H9 (cell line): ENCODE measurements around the gene FEM1B. TPM values are rescaled to one million over a fixed set of nuclear protein-coding genes. Genes with fewer than 3 reads are reported as not detected.

ENCODE experiments used
- DNase-seq: peaks from one replicate; pipeline ENCODE4 v3.0.0-alpha.2; 2017
- H2AFZ ChIP-seq: one replicate; pipeline ENCODE4 v1.6.1; 2013; ENCODE audit warnings: mild to moderate bottlenecking, low read length, control low read depth, moderate library complexity
- H2AK5ac ChIP-seq: 2 replicates; pipeline ENCODE4 v1.6.1; 2013; ENCODE audit warnings: low read length, control low read depth, mixed read lengths; ENCODE audit not compliant: insufficient read length
- H2BK120ac ChIP-seq: one replicate; pipeline ENCODE4 v1.6.1; 2013; ENCODE audit warnings: low read depth, mild to moderate bottlenecking, low read length, control low read depth, inconsistent platforms; ENCODE audit not compliant: poor library complexity, severe bottlenecking
- H2BK12ac ChIP-seq: 2 replicates; pipeline ENCODE4 v1.6.1; 2013; ENCODE audit warnings: low read length, control low read depth, mixed read lengths, low read depth; ENCODE audit not compliant: insufficient read length
- H2BK15ac ChIP-seq: 2 replicates; pipeline ENCODE4 v1.6.1; 2013; ENCODE audit warnings: low read depth, low read length, control low read depth
- H2BK20ac ChIP-seq: one replicate; pipeline ENCODE4 v1.6.1; 2013; ENCODE audit warnings: low read depth, mild to moderate bottlenecking, low read length, control low read depth, inconsistent platforms; ENCODE audit not compliant: poor library complexity, severe bottlenecking
- H2BK5ac ChIP-seq: 2 replicates; pipeline ENCODE4 v1.6.1; 2013; ENCODE audit warnings: low read length, control low read depth, mixed read lengths; ENCODE audit not compliant: insufficient read length
- H3K14ac ChIP-seq: 2 replicates; pipeline ENCODE4 v1.6.1; 2013; ENCODE audit warnings: low read length, control low read depth; ENCODE audit not compliant: insufficient read depth
- H3K18ac ChIP-seq: 2 replicates; pipeline ENCODE4 v1.6.1; 2013; ENCODE audit warnings: low read depth, mild to moderate bottlenecking, mixed read lengths, low read length, control low read depth; ENCODE audit not compliant: insufficient read length
- H3K23ac ChIP-seq: 2 replicates; pipeline ENCODE4 v1.6.1; 2013; ENCODE audit warnings: low read length, control low read depth, mixed read lengths, low read depth; ENCODE audit not compliant: insufficient read length
- H3K23me2 ChIP-seq: 2 replicates; pipeline ENCODE4 v1.6.1; 2013; ENCODE audit warnings: low read depth, mild to moderate bottlenecking, mixed read lengths, low read length, control low read depth; ENCODE audit not compliant: insufficient read length, poor library complexity, severe bottlenecking
- H3K27ac ChIP-seq: 2 replicates; pipeline ENCODE4 v1.5.1; 2013; ENCODE audit warnings: low read length, control low read depth, mixed read lengths, low read depth; ENCODE audit not compliant: insufficient read length
- H3K27me3 ChIP-seq: 2 replicates; pipeline ENCODE4 v1.6.1; 2013; ENCODE audit warnings: low read length, control low read depth, inconsistent platforms; ENCODE audit not compliant: insufficient read depth
- H3K4ac ChIP-seq: 2 replicates; pipeline ENCODE4 v1.6.1; 2013; ENCODE audit warnings: low read depth, mild to moderate bottlenecking, control low read depth, inconsistent platforms, low read length, moderate library complexity
- H3K4me1 ChIP-seq: 2 replicates; pipeline ENCODE4 v1.6.1; 2013; ENCODE audit warnings: low read length, control low read depth, inconsistent platforms; ENCODE audit not compliant: insufficient read depth
- H3K4me2 ChIP-seq: 2 replicates; pipeline ENCODE4 v1.6.1; 2013; ENCODE audit warnings: low read length, control low read depth, mixed read lengths; ENCODE audit not compliant: insufficient read length, insufficient read depth
- H3K56ac ChIP-seq: 2 replicates; pipeline ENCODE4 v1.6.1; 2013; ENCODE audit warnings: low read depth, mild to moderate bottlenecking, mixed read lengths, low read length, control low read depth; ENCODE audit not compliant: insufficient read length
- H3K79me1 ChIP-seq: 2 replicates; pipeline ENCODE4 v1.6.1; 2013; ENCODE audit warnings: low read depth, mild to moderate bottlenecking, moderate library complexity, low read length, control low read depth, inconsistent platforms; ENCODE audit not compliant: insufficient read depth, poor library complexity, severe bottlenecking
- H3K79me2 ChIP-seq: 2 replicates; pipeline ENCODE4 v1.6.1; 2013; ENCODE audit warnings: low read length, control low read depth, inconsistent platforms; ENCODE audit not compliant: insufficient read depth
- H3K9ac ChIP-seq: 2 replicates; pipeline ENCODE4 v1.6.1; 2013; ENCODE audit warnings: low read length, control low read depth, mixed read lengths; ENCODE audit not compliant: insufficient read length; ENCODE audit errors: extremely low read depth
- H3K9me3 ChIP-seq: one replicate; pipeline ENCODE4 v1.6.1; 2013; ENCODE audit warnings: low read depth, low read length, inconsistent platforms; ENCODE audit not compliant: control insufficient read depth
- H3T11ph ChIP-seq: one replicate; pipeline ENCODE4 v1.6.1; 2013; ENCODE audit warnings: mild to moderate bottlenecking, low read length, control low read depth, inconsistent platforms
- H4K20me1 ChIP-seq: one replicate; pipeline ENCODE4 v1.6.1; 2013; ENCODE audit not compliant: control insufficient read depth, insufficient read length, insufficient read depth
- H4K5ac ChIP-seq: 2 replicates; pipeline ENCODE4 v1.6.1; 2013; ENCODE audit warnings: low read depth, mild to moderate bottlenecking, mixed read lengths, low read length, control low read depth; ENCODE audit not compliant: insufficient read length
- H4K8ac ChIP-seq: replicated peaks from 2 replicates; pipeline ENCODE4 v1.6.1; 2013; ENCODE audit warnings: low read length, control low read depth, mixed read lengths, low read depth; ENCODE audit not compliant: insufficient read length
- H4K91ac ChIP-seq: 2 replicates; pipeline ENCODE4 v1.6.1; 2013; ENCODE audit warnings: low read depth, mild to moderate bottlenecking, moderate library complexity, mixed read lengths, low read length, control low read depth; ENCODE audit not compliant: insufficient read length
- H3K27ac Mint-ChIP-seq, 3 experiments: 2 replicates in 2 of 3; 3 replicates in 1 of 3; pipeline ENCODE4 v1.8.0; 2020 to 2021; ENCODE audit warnings: mixed read lengths in 3 of 3, mild to moderate bottlenecking in 1 of 3, moderate library complexity in 1 of 3
- H3K27me3 Mint-ChIP-seq: 2 replicates; pipeline ENCODE4 v1.8.0; 2021; ENCODE audit warnings: low read depth, mild to moderate bottlenecking, moderate library complexity, mixed read lengths
- H3K36me3 Mint-ChIP-seq, 3 experiments: 2 replicates in 2 of 3; 3 replicates in 1 of 3; pipeline ENCODE4 v1.8.0; 2020 to 2021; ENCODE audit warnings: low read depth in 3 of 3, mixed read lengths in 3 of 3; ENCODE audit not compliant: insufficient read depth in 1 of 3
- H3K4me1 Mint-ChIP-seq, 2 experiments: 2 replicates each; pipeline ENCODE4 v1.8.0; 2020; ENCODE audit warnings: mixed read lengths in 2 of 2
- H3K4me3 Mint-ChIP-seq, 2 experiments: 2 replicates in 1 of 2; 3 replicates in 1 of 2; pipeline ENCODE4 v1.8.0; 2020 to 2021; ENCODE audit warnings: mild to moderate bottlenecking in 2 of 2, mixed read lengths in 2 of 2, moderate library complexity in 1 of 2
- H3K9me3 Mint-ChIP-seq, 2 experiments: 2 replicates in 1 of 2; 3 replicates in 1 of 2; pipeline ENCODE4 v1.8.0; 2020; ENCODE audit warnings: mild to moderate bottlenecking in 2 of 2, mixed read lengths in 2 of 2, moderate library complexity in 1 of 2
- CTCF ChIP-seq: fragments of 200-600 bp; sonication (generic); conservative IDR thresholded peaks from 3 replicates; pipeline ENCODE4 v1.8.0; 2021; ENCODE audit warnings: antibody characterized with exemption, mild to moderate bottlenecking
- WGBS: extraction: QIAGEN DNeasy Blood & Tissue Kit; methylation state at CpG from one replicate; pipeline ENCODE4 v1.1.7; 2013; ENCODE audit warnings: missing lambda C conversion rate, low lambda C conversion rate, mixed read lengths; ENCODE audit not compliant: insufficient read length; ENCODE audit errors: extremely low coverage; 5-methylcytosine and 5-hydroxymethylcytosine counted together
- total RNA-seq: library from RNA; stranded (reverse); gene quantifications from 2 replicates; pipeline ENCODE4 v1.2.1, GENCODE V29; 2021

Gene FEM1B
- total RNA-seq, 1 experiment from 2014 or later = 77.9 TPM

- Histone ChIP-seq H4K91ac (no peak overlapping the region), H3T11ph (no peak overlapping the region), H3K4ac (no peak overlapping the region), H4K5ac (no peak overlapping the region), H2AFZ (no peak overlapping the region), H3K9ac (no peak overlapping the region), H3K79me2 (no peaks in the 10 kb centered on the region), H3K4me2 (no peak overlapping the region), H4K20me1 (no peaks in the 10 kb centered on the region), H3K27ac (no peak overlapping the region), H3K27me3 (no peaks in the 10 kb centered on the region), H3K18ac (no peak overlapping the region), H3K79me1 (no peaks in the 10 kb centered on the region), H3K4me1 (no peaks in the 10 kb centered on the region; the same call in 1 of the 2 replicates), H2BK15ac (no peak overlapping the region), H2BK5ac (no peak overlapping the region), H3K23me2 (no peaks in the 10 kb centered on the region), H2BK20ac (no peak overlapping the region), H4K8ac (no peak overlapping the region), H3K23ac (no peak overlapping the region), H3K56ac (no peak overlapping the region), H3K14ac (no peak overlapping the region), H2BK12ac (no peak overlapping the region), H2BK120ac (no peak overlapping the region), H3K9me3 (no peaks in the 10 kb centered on the region), H2AK5ac (no peak overlapping the region)
- Mint-ChIP-seq H3K27ac (no peak overlapping the region; a peak in 1 of 7 replicates), H3K27me3 (peaks cover 2% of the 10 kb centered on the region; the same call in 1 of the 2 replicates), H3K4me3 (no peak overlapping the region), H3K36me3 (peaks cover 0 to 2% (median 0%) of the 10 kb centered on the region in 3 experiments; a peak in 1 of 7 replicates), H3K9me3 (no peaks in the 10 kb centered on the region), H3K4me1 (peaks cover 38 to 42% of the 10 kb centered on the region in 2 experiments)
- TF ChIP-seq CTCF = no peak
- no peak for DNase-seq
- WGBS = no CpG with 5 or more reads among the region's 2 CpGs
These were observed 25.6 kb downstream of the FEM1B start for GRCh38 chr15:68303134-68303533.
